ENCODE measurements around the gene ABLIM2. TPM values are rescaled to one million over a fixed set of nuclear protein-coding genes. Genes with fewer than 3 reads are reported as not detected.

The ABLIM2 gene
- total and polyA plus RNA-seq, 2 experiments from 2014 or later, result 1.5 to 4.3 TPM

DNA sequence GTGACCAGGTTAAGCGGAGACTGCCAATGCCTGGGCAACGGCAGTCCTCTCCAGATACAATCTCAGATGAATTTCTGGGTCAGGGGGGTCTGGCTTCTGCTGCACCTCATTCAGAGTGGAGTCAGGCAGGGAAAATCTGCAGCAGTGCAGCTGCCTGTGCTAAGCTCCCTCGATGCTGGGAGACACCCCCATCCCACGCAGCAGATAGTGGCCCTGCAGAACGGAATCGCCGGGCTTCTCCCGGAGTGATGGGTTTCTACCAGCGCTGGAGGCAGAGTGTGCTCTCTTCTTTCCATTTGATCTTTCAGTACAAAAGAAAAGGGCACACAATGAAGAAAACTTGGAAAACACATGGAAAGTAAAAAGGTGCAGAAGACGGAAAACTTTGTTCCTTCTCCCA is 5.2 kb downstream of the ABLIM2 start (continued):
- TF ChIP-seq REST (IDR thresholded peaks at IDR 0.05; ENCODE audit: unreplicated experiment) (no peak), EZH2 (IDR thresholded peaks at IDR 0.05; ENCODE audit: low read depth, unreplicated experiment) (no peak), ZNF462 (CRISPR knock-in tag; IDR thresholded peaks at IDR 0.05) (no peak), ZNF114 (CRISPR knock-in tag; IDR thresholded peaks at IDR 0.05) (no peak), NANOG (IDR thresholded peaks at IDR 0.05; ENCODE audit: borderline replicate concordance) (no peak), POLR2AphosphoS5 (IDR thresholded peaks at IDR 0.05; ENCODE audit: low read depth) (no peak), EZH2phosphoT487 (IDR thresholded peaks at IDR 0.05; ENCODE audit: unreplicated experiment) (no peak)
- TF ChIP-seq, protein P1, sequence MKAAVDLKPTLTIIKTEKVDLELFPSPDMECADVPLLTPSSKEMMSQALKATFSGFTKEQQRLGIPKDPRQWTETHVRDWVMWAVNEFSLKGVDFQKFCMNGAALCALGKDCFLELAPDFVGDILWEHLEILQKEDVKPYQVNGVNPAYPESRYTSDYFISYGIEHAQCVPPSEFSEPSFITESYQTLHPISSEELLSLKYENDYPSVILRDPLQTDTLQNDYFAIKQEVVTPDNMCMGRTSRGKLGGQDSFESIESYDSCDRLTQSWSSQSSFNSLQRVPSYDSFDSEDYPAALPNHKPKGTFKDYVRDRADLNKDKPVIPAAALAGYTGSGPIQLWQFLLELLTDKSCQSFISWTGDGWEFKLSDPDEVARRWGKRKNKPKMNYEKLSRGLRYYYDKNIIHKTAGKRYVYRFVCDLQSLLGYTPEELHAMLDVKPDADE (IDR thresholded peaks at IDR 0.05), result no peak
